PC-3 (cell line): ENCODE results near the gene PARD6B. TPM values are rescaled to one million over a fixed set of nuclear protein-coding genes. Genes with fewer than 3 reads are reported as not detected.
"Not testable (repeated sequence)": the region's sequence is repeated elsewhere in the genome, so short reads cannot be mapped to it uniquely, and the experiment has no call there.

Experiments
- ATAC-seq: fragments of 200-7000 bp; cut with Tn5 transposase; 2 replicates; pipeline ENCODE4 v1.9.1; 2020; ENCODE audit warnings: mild to moderate bottlenecking, moderate library complexity
- BruUV-seq: library from RNA; stranded (reverse); fragments of 400-500 nt; replicated peaks from 2 replicates; lab custom pipeline; 2021; lab: Mats Ljungman, UMichigan
- CTCF ChIA-PET: fragments of 300-600 bp; sonication (Branson Sonifier 250); formaldehyde crosslinking; loops from one replicate; lab custom pipeline; 2022; ENCODE audit warnings: antibody characterized with exemption; lab: Charles Lee
- POLR2A ChIA-PET: fragments of 300-600 bp; sonication (Branson Sonifier 250); formaldehyde crosslinking; loops from one replicate; lab custom pipeline; 2022; ENCODE audit warnings: antibody characterized with exemption; ENCODE audit not compliant: unreplicated experiment; lab: Charles Lee
- DNase-seq: peaks from one replicate; pipeline ENCODE4 v3.0.0-alpha.2; 2015
- H2AFZ ChIP-seq: fragments of 300-600 bp; sonication (generic); 2 replicates; pipeline ENCODE4 v1.6.0; 2016; ENCODE audit warnings: antibody characterized with exemption, low read length
- H3F3A ChIP-seq: fragments of 300-600 bp; sonication (generic); one replicate; pipeline ENCODE4 v1.6.0; 2017; ENCODE audit warnings: antibody characterized with exemption, low read length, control low read depth, mild to moderate bottlenecking; ENCODE audit not compliant: unreplicated experiment
- H3K27ac ChIP-seq: fragments of 300-600 bp; sonication (generic); 2 replicates; pipeline ENCODE4 v1.5.1; 2016; ENCODE audit warnings: mild to moderate bottlenecking, low read length
- H3K27me3 ChIP-seq: fragments of 300-600 bp; sonication (generic); 2 replicates; pipeline ENCODE4 v1.6.1; 2016; ENCODE audit warnings: low read length, mixed read lengths
- H3K36me3 ChIP-seq: fragments of 300-600 bp; sonication (generic); 2 replicates; pipeline ENCODE4 v1.6.1; 2016; ENCODE audit warnings: low read depth, mixed run types, low read length, mixed read lengths
- H3K4me1 ChIP-seq: fragments of 300-600 bp; sonication (generic); 2 replicates; pipeline ENCODE4 v1.5.1; 2016; ENCODE audit warnings: low read length; ENCODE audit not compliant: insufficient read depth
- H3K4me2 ChIP-seq: fragments of 300-600 bp; sonication (generic); 2 replicates; pipeline ENCODE4 v1.6.0; 2016; ENCODE audit warnings: low read length
- H3K4me3 ChIP-seq: fragments of 300-600 bp; sonication (generic); 2 replicates; pipeline ENCODE4 v1.5.1; 2016; ENCODE audit warnings: mild to moderate bottlenecking, low read length, mixed read lengths
- H3K79me2 ChIP-seq: fragments of 300-600 bp; sonication (generic); 2 replicates; pipeline ENCODE4 v1.6.1; 2017; ENCODE audit warnings: low read length, mixed read lengths
- H3K9ac ChIP-seq: fragments of 300-600 bp; sonication (generic); 2 replicates; pipeline ENCODE4 v1.6.0; 2016; ENCODE audit warnings: mild to moderate bottlenecking, low read length
- H3K9me2 ChIP-seq: fragments of 300-600 bp; sonication (generic); replicated peaks from 2 replicates; pipeline ENCODE4 v1.6.1; 2016; ENCODE audit warnings: mixed run types, low read length, mixed read lengths
- H3K9me3 ChIP-seq: fragments of 300-600 bp; sonication (generic); 2 replicates; pipeline ENCODE4 v1.6.1; 2016; ENCODE audit warnings: low read length, mixed read lengths
- H4K20me1 ChIP-seq: fragments of 300-600 bp; sonication (generic); 2 replicates; pipeline ENCODE4 v1.6.1; 2016; ENCODE audit warnings: low read length, mixed read lengths
- EZH2 ChIP-seq: fragments of 300-600 bp; sonication (generic); IDR thresholded peaks from one replicate; pipeline ENCODE4 v1.6.1; 2017; ENCODE audit warnings: antibody characterized with exemption, mild to moderate bottlenecking, low read length; ENCODE audit not compliant: unreplicated experiment
- EZH2phosphoT487 ChIP-seq: fragments of 300-600 bp; sonication (generic); IDR thresholded peaks from 2 replicates; pipeline ENCODE4 v1.6.1; 2018; ENCODE audit warnings: mild to moderate bottlenecking, antibody characterized with exemption, low read length, borderline replicate concordance
- intact Hi-C: fragments of 100-400 bp; cut with micrococcal nuclease; formaldehyde crosslinking; loops from 2 replicates; pipeline ENCODE4 v1.9.0; 2023
- total RNA-seq: library from RNA; depleted of rRNA; stranded (reverse); fragments of >200 nt; gene quantifications from 2 replicates; pipeline ENCODE4 v1.2.3, GENCODE V29; 2014
- TF ChIP-seq, protein P1 (sequence below): fragments of 300-600 bp; sonication (generic); conservative IDR thresholded peaks from 2 replicates; pipeline ENCODE4 v1.5.1; 2017; ENCODE audit warnings: antibody characterized with exemption, low read depth, mild to moderate bottlenecking, low read length

Gene PARD6B
- total RNA-seq, 1 experiment from 2014 or later: 4.3 TPM

DNA sequence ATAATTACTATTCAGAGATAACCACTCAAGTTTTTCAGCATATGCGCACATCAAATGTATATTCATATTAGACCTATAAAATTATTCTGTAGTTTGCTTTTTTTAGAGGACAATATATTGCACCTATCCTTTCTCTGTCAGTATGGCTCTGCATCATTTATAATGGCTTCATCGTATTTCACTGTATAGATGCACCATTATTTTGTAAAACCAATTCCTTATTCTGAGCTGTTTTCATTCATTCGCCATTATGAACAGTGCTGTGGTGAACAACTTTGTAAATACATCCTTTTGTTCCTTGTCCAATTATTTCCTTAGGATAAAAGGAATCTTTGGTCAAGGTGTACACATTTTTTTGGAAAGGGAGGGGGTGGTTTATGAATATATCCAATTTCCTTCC lies 34.3 kb downstream of the PARD6B start:
- H3K27me3 ChIP-seq: no peaks in the 10 kb centered on the region
- intact Hi-C loops: no loop called here
- no peak overlapping the region for H2AFZ ChIP-seq
- CTCF ChIA-PET: interaction anchor here (1.4 kb wide), 1 partner anchor 25 kb away, joined by 4 read pairs; no protein-coding TSS in a partner anchor
- peaks cover 9% of the 10 kb centered on the region for H3F3A ChIP-seq
- H3K4me2 ChIP-seq: no peak overlapping the region
- no TSS peak for BruUV-seq
- no peak overlapping the region for H3K9ac ChIP-seq
- POLR2A ChIA-PET: no interaction called here
- no peaks in the 10 kb centered on the region for H4K20me1 ChIP-seq
- H3K9me2 ChIP-seq: no peaks in the 10 kb centered on the region
- ATAC-seq (no peak), DNase-seq (no peak)
- H3K79me2 ChIP-seq: no peaks in the 10 kb centered on the region
- no peak overlapping the region for H3K27ac ChIP-seq
- TF ChIP-seq, protein P1, sequence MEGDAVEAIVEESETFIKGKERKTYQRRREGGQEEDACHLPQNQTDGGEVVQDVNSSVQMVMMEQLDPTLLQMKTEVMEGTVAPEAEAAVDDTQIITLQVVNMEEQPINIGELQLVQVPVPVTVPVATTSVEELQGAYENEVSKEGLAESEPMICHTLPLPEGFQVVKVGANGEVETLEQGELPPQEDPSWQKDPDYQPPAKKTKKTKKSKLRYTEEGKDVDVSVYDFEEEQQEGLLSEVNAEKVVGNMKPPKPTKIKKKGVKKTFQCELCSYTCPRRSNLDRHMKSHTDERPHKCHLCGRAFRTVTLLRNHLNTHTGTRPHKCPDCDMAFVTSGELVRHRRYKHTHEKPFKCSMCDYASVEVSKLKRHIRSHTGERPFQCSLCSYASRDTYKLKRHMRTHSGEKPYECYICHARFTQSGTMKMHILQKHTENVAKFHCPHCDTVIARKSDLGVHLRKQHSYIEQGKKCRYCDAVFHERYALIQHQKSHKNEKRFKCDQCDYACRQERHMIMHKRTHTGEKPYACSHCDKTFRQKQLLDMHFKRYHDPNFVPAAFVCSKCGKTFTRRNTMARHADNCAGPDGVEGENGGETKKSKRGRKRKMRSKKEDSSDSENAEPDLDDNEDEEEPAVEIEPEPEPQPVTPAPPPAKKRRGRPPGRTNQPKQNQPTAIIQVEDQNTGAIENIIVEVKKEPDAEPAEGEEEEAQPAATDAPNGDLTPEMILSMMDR: no peak
- TF ChIP-seq EZH2phosphoT487 (no peak), EZH2 (no peak)
- peaks cover 40% of the 10 kb centered on the region for H3K4me1 ChIP-seq
- H3K9me3 ChIP-seq: no peaks in the 10 kb centered on the region
- H3K4me3 ChIP-seq: no peak overlapping the region
- no peaks in the 10 kb centered on the region for H3K36me3 ChIP-seq

- peak; percentile 27; the same call in 1 of the 2 replicates for ATAC-seq
- H4K20me1 ChIP-seq, H3K36me3 ChIP-seq, H3K9ac ChIP-seq, intact Hi-C loops, H3K27me3 ChIP-seq, H3K9me2 ChIP-seq, BruUV-seq, H3K4me3 ChIP-seq, CTCF ChIA-PET, H3K27ac ChIP-seq, H3K9me3 ChIP-seq, H3K79me2 ChIP-seq, POLR2A ChIA-PET, H2AFZ ChIP-seq, DNase-seq, H3K4me2 ChIP-seq, H3F3A ChIP-seq: not testable (repeated sequence)
- peaks cover 26% of the 10 kb centered on the region for H3K4me1 ChIP-seq
Observed at GRCh38 chr20:50766955-50767809, 35.8 kb downstream of the PARD6B start.

DNA sequence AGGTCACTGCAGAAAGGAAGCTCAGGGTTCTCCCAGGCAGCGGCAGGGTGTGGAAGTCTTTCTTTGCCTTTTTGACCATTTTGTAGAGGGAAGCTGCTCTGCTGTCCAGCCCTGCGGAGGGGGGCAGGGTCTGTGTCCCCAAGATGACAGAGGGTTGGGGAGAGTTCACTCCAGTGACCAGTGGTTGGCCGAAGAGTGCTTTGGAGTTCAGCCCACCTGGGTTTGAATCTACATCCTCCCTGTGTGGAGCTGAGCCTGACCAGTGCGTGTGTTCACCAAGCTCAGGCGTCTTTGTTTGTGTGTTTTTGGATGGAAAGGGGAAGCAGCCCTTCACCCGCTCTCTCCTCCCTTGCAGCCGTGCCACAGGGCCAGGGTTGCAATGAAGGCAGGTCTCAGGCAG lies 37.6 kb downstream of the PARD6B start:
- H3K4me3 ChIP-seq, H3K79me2 ChIP-seq, BruUV-seq, H3K9me3 ChIP-seq, ATAC-seq, H3K4me1 ChIP-seq, intact Hi-C loops, DNase-seq, H2AFZ ChIP-seq, H3K4me2 ChIP-seq, H3K27ac ChIP-seq, H3K36me3 ChIP-seq, H3K9ac ChIP-seq, H3K27me3 ChIP-seq, H3K9me2 ChIP-seq, POLR2A ChIA-PET, H4K20me1 ChIP-seq, H3F3A ChIP-seq: not testable (repeated sequence)
- CTCF ChIA-PET: interaction anchor here (0.6 kb wide), 1 partner anchor 129 kb away, joined by 4 read pairs; no protein-coding TSS in a partner anchor

DNA sequence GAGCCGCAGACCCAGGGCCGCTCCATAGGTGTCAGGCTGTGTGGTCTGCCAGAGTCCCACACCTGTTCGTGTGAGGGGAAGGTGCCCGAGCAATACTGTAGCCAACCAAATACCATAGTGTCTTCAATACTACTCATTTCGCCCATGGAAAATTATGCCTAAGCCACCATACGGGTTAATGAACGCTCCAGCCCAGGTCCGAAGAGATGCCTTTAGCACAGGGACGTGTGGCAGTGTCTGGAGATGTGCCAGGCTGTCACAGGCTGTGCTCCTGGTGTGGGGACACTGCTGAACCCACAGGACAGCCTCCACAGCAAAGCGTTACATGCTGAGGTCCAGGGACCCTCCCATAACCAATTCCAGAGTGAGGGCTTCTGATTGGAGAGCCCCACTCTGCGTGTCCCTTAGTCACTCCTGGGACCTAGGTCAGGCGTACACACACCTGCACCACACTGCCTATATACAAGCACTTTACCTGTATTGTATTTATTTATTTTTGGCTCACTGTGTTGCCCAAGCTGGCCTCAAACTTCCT lies 38.2 kb downstream of the PARD6B start:
- H4K20me1 ChIP-seq, BruUV-seq, H2AFZ ChIP-seq, H3K9me3 ChIP-seq, H3K9me2 ChIP-seq, H3K27me3 ChIP-seq, H3K79me2 ChIP-seq, CTCF ChIA-PET, DNase-seq, H3K4me2 ChIP-seq, H3K27ac ChIP-seq, H3K9ac ChIP-seq, H3K4me3 ChIP-seq, H3K36me3 ChIP-seq, POLR2A ChIA-PET, H3K4me1 ChIP-seq, H3F3A ChIP-seq, ATAC-seq, intact Hi-C loops: not testable (repeated sequence)

- DNase-seq, H3K9me2 ChIP-seq, POLR2A ChIA-PET, H3K27ac ChIP-seq, CTCF ChIA-PET, H3K36me3 ChIP-seq, H3F3A ChIP-seq, H4K20me1 ChIP-seq, H3K4me3 ChIP-seq, H3K79me2 ChIP-seq, H3K9ac ChIP-seq, BruUV-seq, H3K4me1 ChIP-seq, H3K9me3 ChIP-seq, H3K4me2 ChIP-seq, H2AFZ ChIP-seq, intact Hi-C loops, H3K27me3 ChIP-seq: not testable (repeated sequence)
- ATAC-seq: peak; percentile 48; the same call in 1 of the 2 replicates
Observed at GRCh38 chr20:50771419-50772080, 40.2 kb downstream of the PARD6B start.
